ENCODE data around the gene TOM1. TPM values are rescaled to one million over a fixed set of nuclear protein-coding genes. Genes with fewer than 3 reads are reported as not detected.
A peak's percentile ranks its signal among the peaks of the same experiment; 100 is the strongest.

TOM1 gene
- total and polyA plus RNA-seq, 2 of the 13 experiments (the other 11 are each of a cell fraction or from before 2014, with no cell fraction given) = 30.8 to 87.3 TPM

DNA sequence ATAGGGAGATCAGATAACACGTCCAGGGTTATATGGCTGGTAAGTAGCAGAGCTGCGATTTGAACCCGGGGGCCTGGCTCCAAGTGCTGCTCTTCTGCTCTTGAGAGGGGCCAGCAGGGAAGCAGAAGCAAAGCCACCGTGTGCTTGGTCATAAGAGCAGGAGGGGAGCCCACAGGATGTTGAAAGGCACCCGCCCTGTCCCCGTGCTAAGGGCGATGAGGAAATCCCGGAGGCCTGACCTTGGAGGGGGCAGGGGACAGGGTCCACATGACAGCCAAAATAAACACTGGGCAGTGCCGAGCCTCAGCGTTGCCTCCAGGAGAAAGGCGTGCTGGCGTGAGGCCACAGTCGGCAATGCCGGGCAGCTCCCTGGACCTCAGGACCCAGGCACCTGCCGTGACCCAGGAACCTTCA is 28.8 kb downstream of the TOM1 start (continued):
- TF ChIP-seq, protein P1, sequence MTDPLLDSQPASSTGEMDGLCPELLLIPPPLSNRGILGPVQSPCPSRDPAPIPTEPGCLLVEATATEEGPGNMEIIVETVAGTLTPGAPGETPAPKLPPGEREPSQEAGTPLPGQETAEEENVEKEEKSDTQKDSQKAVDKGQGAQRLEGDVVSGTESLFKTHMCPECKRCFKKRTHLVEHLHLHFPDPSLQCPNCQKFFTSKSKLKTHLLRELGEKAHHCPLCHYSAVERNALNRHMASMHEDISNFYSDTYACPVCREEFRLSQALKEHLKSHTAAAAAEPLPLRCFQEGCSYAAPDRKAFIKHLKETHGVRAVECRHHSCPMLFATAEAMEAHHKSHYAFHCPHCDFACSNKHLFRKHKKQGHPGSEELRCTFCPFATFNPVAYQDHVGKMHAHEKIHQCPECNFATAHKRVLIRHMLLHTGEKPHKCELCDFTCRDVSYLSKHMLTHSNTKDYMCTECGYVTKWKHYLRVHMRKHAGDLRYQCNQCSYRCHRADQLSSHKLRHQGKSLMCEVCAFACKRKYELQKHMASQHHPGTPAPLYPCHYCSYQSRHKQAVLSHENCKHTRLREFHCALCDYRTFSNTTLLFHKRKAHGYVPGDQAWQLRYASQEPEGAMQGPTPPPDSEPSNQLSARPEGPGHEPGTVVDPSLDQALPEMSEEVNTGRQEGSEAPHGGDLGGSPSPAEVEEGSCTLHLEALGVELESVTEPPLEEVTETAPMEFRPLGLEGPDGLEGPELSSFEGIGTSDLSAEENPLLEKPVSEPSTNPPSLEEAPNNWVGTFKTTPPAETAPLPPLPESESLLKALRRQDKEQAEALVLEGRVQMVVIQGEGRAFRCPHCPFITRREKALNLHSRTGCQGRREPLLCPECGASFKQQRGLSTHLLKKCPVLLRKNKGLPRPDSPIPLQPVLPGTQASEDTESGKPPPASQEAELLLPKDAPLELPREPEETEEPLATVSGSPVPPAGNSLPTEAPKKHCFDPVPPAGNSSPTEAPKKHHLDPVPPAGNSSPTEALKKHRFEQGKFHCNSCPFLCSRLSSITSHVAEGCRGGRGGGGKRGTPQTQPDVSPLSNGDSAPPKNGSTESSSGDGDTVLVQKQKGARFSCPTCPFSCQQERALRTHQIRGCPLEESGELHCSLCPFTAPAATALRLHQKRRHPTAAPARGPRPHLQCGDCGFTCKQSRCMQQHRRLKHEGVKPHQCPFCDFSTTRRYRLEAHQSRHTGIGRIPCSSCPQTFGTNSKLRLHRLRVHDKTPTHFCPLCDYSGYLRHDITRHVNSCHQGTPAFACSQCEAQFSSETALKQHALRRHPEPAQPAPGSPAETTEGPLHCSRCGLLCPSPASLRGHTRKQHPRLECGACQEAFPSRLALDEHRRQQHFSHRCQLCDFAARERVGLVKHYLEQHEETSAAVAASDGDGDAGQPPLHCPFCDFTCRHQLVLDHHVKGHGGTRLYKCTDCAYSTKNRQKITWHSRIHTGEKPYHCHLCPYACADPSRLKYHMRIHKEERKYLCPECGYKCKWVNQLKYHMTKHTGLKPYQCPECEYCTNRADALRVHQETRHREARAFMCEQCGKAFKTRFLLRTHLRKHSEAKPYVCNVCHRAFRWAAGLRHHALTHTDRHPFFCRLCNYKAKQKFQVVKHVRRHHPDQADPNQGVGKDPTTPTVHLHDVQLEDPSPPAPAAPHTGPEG (CRISPR knock-in tag; IDR thresholded peaks at IDR 0.05) = no peak
- peak; percentile 85; the same call in 1 of the 2 replicates for TF ChIP-seq ZNF431 (CRISPR knock-in tag; IDR thresholded peaks at IDR 0.05; ENCODE audit: borderline replicate concordance, low read depth)
- TF ChIP-seq POGZ (CRISPR knock-in tag; IDR thresholded peaks at IDR 0.05) = peak; percentile 88
- no peak for TF ChIP-seq AGO1 (IDR thresholded peaks at IDR 0.05; ENCODE audit: low read depth, low read length, poor library complexity, severe bottlenecking)
- no peak for TF ChIP-seq NFIC (IDR thresholded peaks at IDR 0.05; ENCODE audit: low read length)
- TF ChIP-seq, protein P2, sequence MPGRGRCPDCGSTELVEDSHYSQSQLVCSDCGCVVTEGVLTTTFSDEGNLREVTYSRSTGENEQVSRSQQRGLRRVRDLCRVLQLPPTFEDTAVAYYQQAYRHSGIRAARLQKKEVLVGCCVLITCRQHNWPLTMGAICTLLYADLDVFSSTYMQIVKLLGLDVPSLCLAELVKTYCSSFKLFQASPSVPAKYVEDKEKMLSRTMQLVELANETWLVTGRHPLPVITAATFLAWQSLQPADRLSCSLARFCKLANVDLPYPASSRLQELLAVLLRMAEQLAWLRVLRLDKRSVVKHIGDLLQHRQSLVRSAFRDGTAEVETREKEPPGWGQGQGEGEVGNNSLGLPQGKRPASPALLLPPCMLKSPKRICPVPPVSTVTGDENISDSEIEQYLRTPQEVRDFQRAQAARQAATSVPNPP (CRISPR knock-in tag; IDR thresholded peaks at IDR 0.05) = no peak
- no peak for TF ChIP-seq SMARCE1 (IDR thresholded peaks at IDR 0.05; ENCODE audit: borderline replicate concordance)
- peak; percentile 90; the same call in 1 of the 2 replicates for TF ChIP-seq ZFP36L1 (CRISPR knock-in tag; IDR thresholded peaks at IDR 0.05)
- TF ChIP-seq, protein P3, sequence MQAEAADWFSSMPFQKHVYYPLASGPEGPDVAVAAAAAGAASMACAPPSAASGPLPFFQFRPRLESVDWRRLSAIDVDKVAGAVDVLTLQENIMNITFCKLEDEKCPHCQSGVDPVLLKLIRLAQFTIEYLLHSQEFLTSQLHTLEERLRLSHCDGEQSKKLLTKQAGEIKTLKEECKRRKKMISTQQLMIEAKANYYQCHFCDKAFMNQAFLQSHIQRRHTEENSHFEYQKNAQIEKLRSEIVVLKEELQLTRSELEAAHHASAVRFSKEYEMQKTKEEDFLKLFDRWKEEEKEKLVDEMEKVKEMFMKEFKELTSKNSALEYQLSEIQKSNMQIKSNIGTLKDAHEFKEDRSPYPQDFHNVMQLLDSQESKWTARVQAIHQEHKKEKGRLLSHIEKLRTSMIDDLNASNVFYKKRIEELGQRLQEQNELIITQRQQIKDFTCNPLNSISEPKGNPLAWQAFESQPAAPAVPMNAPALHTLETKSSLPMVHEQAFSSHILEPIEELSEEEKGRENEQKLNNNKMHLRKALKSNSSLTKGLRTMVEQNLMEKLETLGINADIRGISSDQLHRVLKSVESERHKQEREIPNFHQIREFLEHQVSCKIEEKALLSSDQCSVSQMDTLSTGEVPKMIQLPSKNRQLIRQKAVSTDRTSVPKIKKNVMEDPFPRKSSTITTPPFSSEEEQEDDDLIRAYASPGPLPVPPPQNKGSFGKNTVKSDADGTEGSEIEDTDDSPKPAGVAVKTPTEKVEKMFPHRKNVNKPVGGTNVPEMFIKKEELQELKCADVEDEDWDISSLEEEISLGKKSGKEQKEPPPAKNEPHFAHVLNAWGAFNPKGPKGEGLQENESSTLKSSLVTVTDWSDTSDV (CRISPR knock-in tag; IDR thresholded peaks at IDR 0.05) = no peak
- peak; percentile 86 for TF ChIP-seq HNRNPL (IDR thresholded peaks at IDR 0.05; ENCODE audit: low read depth, low read length)
- TF ChIP-seq MAFK (conservative IDR thresholded peaks at IDR 0.05 in 1 of 2, IDR thresholded peaks at IDR 0.05 in 1 of 2; ENCODE audit: low read length in 2 of 2) = no peak
- TF ChIP-seq REPIN1 (CRISPR knock-in tag; IDR thresholded peaks at IDR 0.05; ENCODE audit: borderline replicate concordance, low read depth) = peak; percentile 94
- TF ChIP-seq, protein P4, sequence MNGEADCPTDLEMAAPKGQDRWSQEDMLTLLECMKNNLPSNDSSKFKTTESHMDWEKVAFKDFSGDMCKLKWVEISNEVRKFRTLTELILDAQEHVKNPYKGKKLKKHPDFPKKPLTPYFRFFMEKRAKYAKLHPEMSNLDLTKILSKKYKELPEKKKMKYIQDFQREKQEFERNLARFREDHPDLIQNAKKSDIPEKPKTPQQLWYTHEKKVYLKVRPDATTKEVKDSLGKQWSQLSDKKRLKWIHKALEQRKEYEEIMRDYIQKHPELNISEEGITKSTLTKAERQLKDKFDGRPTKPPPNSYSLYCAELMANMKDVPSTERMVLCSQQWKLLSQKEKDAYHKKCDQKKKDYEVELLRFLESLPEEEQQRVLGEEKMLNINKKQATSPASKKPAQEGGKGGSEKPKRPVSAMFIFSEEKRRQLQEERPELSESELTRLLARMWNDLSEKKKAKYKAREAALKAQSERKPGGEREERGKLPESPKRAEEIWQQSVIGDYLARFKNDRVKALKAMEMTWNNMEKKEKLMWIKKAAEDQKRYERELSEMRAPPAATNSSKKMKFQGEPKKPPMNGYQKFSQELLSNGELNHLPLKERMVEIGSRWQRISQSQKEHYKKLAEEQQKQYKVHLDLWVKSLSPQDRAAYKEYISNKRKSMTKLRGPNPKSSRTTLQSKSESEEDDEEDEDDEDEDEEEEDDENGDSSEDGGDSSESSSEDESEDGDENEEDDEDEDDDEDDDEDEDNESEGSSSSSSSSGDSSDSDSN (CRISPR knock-in tag; IDR thresholded peaks at IDR 0.05) = peak; percentile 91
- TF ChIP-seq TEAD3 (CRISPR knock-in tag; optimal IDR thresholded peaks at IDR 0.05; ENCODE audit: borderline replicate concordance) = peak; percentile 89
- peak; percentile 71; the same call in 1 of the 2 replicates for TF ChIP-seq HOXA5 (CRISPR knock-in tag; IDR thresholded peaks at IDR 0.05)
- TF ChIP-seq RXRB (CRISPR knock-in tag; IDR thresholded peaks at IDR 0.05; ENCODE audit: borderline replicate concordance) = peak; percentile 97
- peak; percentile 96 for TF ChIP-seq MED1 (CRISPR knock-in tag; IDR thresholded peaks at IDR 0.05)
- 0 out of 2 replicates have a peak, but pooled peaks have one; percentile 70 for TF ChIP-seq ZNF775 (CRISPR knock-in tag; IDR thresholded peaks at IDR 0.05; ENCODE audit: borderline replicate concordance)
